RWPE2 (cell line): Measurements from ENCODE around the gene INAVA.
A peak's percentile ranks its signal among the peaks of the same experiment; 100 is the strongest.

Experiments used
- ATAC-seq: fragments of 200-7000 bp; cut with Tn5 transposase; 3 replicates; pipeline ENCODE4 v1.9.1; 2021; ENCODE audit warnings: low read depth
- DNase-seq: peaks from one replicate; pipeline ENCODE4 v3.0.0-alpha.2; 2020; ENCODE audit warnings: low spot score
- H3K27ac ChIP-seq: fragments of 450-650 bp; 2 replicates; pipeline ENCODE4 v1.5.1; 2017; ENCODE audit warnings: mild to moderate bottlenecking; ENCODE audit not compliant: poor library complexity, severe bottlenecking
- H3K27me3 ChIP-seq: fragments of 250-450 bp; sonication (Bioruptor Pico); 2 replicates; pipeline ENCODE4 v1.5.1; 2021; ENCODE audit warnings: mild to moderate bottlenecking, moderate library complexity; ENCODE audit not compliant: insufficient read depth, poor library complexity, severe bottlenecking
- H3K36me3 ChIP-seq: fragments of 250-450 bp; sonication (Bioruptor Pico); 2 replicates; pipeline ENCODE4 v1.5.1; 2020; ENCODE audit warnings: low read depth, mild to moderate bottlenecking, moderate library complexity
- H3K4me1 ChIP-seq: fragments of 250-450 bp; sonication (Bioruptor Pico); 2 replicates; pipeline ENCODE4 v1.5.1; 2021; ENCODE audit warnings: mild to moderate bottlenecking, moderate library complexity; ENCODE audit not compliant: insufficient read depth, poor library complexity, severe bottlenecking
- H3K4me3 ChIP-seq: fragments of 250-450 bp; sonication (Bioruptor Pico); 2 replicates; pipeline ENCODE4 v1.5.1; 2021; ENCODE audit warnings: mild to moderate bottlenecking, moderate library complexity; ENCODE audit not compliant: severe bottlenecking
- H3K9me3 ChIP-seq: fragments of 250-450 bp; sonication (Bioruptor Pico); 2 replicates; pipeline ENCODE4 v1.5.1; 2021; ENCODE audit warnings: mild to moderate bottlenecking, moderate library complexity; ENCODE audit not compliant: severe bottlenecking
- CTCF ChIP-seq: fragments of 450-650 bp; IDR thresholded peaks from one replicate; pipeline ENCODE4 v1.5.1; 2017; ENCODE audit warnings: mild to moderate bottlenecking, moderate library complexity; ENCODE audit not compliant: poor library complexity, severe bottlenecking

INAVA gene

DNA sequence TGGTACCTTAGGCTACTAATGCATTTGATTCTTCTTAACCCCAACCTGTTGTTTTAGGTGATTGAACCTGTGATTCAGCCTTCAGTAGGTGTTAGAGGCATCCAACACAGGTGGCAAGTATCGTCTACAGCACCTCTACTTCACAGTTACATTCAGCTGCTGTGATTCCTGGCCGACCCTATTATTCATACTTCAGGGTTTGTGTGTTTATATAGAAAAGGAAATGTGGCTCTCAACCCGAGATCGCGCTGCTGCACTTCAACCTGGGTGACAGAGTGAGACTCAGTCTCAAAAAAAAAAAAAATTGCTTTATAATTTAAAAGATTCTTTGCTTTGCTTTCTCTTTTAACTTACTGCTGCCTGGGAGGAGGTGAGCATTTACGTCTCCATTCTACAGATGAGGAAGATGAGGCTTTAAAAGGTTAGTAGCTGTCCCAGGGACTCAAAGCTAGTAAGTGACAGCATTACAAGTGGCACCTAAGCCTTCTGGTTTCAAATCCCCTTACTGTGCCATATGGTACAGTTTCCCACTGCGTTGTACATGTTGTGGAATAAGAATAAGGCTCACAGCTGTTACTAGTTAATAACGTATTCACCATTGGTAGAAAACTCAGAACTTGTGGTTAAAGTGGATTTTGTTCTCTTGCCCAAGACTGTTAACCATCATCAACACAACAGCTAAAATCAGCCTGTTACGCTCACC, 31.8 kb upstream of the INAVA start:
- H3K4me3 ChIP-seq: no peak overlapping the region
- H3K4me1 ChIP-seq: no peaks in the 10 kb centered on the region
- H3K27me3 ChIP-seq: no peaks in the 10 kb centered on the region
- DNase-seq: no peak
- ATAC-seq: no peak
- peaks cover 51% of the 10 kb centered on the region for H3K36me3 ChIP-seq
- TF ChIP-seq CTCF: no peak
- no peaks in the 10 kb centered on the region for H3K9me3 ChIP-seq
- H3K27ac ChIP-seq: no peak overlapping the region

DNA sequence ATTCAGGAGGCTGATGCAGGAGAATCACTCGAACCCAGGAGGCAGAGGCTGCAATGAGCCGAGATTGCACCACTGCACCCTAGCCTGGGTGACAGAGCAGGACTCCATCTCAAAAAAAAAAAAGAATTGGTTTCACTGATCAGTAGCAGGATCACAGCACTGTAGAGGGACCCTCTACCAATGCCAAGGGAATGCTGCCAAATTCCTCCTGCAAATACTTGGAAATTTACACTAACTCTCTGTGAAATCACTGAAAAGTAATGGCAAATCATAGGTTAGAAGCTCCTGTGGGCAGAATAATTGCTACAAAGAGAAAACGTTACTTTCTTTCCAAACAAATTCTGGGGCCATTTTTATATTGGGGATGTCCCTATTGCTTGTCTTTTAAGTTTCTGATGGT, 28.6 kb upstream of the INAVA start:
- DNase-seq (no peak), ATAC-seq (no peak)
- Histone ChIP-seq H3K27me3 (no peaks in the 10 kb centered on the region), H3K9me3 (no peaks in the 10 kb centered on the region), H3K4me1 (no peaks in the 10 kb centered on the region), H3K36me3 (peaks cover 19% of the 10 kb centered on the region), H3K27ac (no peak overlapping the region), H3K4me3 (no peak overlapping the region)
- TF ChIP-seq CTCF: no peak

DNA sequence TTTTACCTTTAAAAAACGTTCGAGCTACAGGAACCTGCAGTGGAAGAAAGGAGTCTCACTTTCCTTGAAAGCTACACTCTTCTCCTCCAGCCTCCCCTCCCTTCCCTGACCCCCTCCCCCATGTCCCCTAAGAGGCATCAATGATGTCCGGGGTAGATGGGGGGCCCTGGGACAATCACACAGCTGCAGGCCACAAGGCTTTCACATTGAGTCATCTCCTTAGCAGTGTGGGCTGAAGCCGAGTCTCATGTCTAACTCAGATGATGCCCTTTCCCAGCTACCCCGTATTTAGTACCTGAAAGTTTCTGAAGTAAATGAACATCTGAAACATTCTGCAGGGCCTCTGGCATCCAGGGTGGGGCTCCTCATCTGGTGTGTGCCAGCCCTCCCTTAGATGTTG, 28.2 kb upstream of the INAVA start:
- TF ChIP-seq CTCF: no peak
- ATAC-seq: peak; percentile 37; the same call in 2 of the 3 replicates
- DNase-seq: no peak
- H3K9me3 ChIP-seq: no peaks in the 10 kb centered on the region
- no peak overlapping the region for H3K27ac ChIP-seq
- no peaks in the 10 kb centered on the region for H3K27me3 ChIP-seq
- no peak overlapping the region for H3K4me3 ChIP-seq
- H3K36me3 ChIP-seq: peaks cover 18% of the 10 kb centered on the region
- H3K4me1 ChIP-seq: no peaks in the 10 kb centered on the region

- Histone ChIP-seq H3K27me3 (no peaks in the 10 kb centered on the region), H3K9me3 (no peaks in the 10 kb centered on the region), H3K4me1 (no peaks in the 10 kb centered on the region), H3K36me3 (peaks cover 14% of the 10 kb centered on the region), H3K4me3 (no peak overlapping the region), H3K27ac (no peak overlapping the region)
- DNase-seq: no peak
- peak; percentile 7; the same call in 1 of the 3 replicates for ATAC-seq
- TF ChIP-seq CTCF: no peak
Measured at GRCh38 chr1:200867018-200867811, 27.5 kb upstream of the INAVA start.

GRCh38 chr1:200869376-200869752, 25.3 kb upstream of the INAVA start:
- Histone ChIP-seq H3K4me1 (no peaks in the 10 kb centered on the region), H3K36me3 (no peaks in the 10 kb centered on the region; the same call in 1 of the 2 replicates), H3K27me3 (peaks cover 2% of the 10 kb centered on the region), H3K4me3 (no peak overlapping the region), H3K9me3 (no peaks in the 10 kb centered on the region), H3K27ac (no peak overlapping the region)
- DNase-seq (no peak), ATAC-seq (peak; percentile 13; the same call in 2 of the 3 replicates)
- TF ChIP-seq CTCF: no peak
